Stimulated activated CD4-positive, alpha-beta T cell treated with anti-CD3 and anti-CD28 coated beads, TNF-alpha, amount 100 ng/mL, for 4 hours (primary cell): ENCODE data around the gene ZNF618.

ENCODE experiments used
- DNase-seq, 3 experiments: peaks; one replicate each; pipeline ENCODE4 v3.0.0-alpha.2; 2020; ENCODE audit warnings: low read depth in 3 of 3

Gene ZNF618

DNA sequence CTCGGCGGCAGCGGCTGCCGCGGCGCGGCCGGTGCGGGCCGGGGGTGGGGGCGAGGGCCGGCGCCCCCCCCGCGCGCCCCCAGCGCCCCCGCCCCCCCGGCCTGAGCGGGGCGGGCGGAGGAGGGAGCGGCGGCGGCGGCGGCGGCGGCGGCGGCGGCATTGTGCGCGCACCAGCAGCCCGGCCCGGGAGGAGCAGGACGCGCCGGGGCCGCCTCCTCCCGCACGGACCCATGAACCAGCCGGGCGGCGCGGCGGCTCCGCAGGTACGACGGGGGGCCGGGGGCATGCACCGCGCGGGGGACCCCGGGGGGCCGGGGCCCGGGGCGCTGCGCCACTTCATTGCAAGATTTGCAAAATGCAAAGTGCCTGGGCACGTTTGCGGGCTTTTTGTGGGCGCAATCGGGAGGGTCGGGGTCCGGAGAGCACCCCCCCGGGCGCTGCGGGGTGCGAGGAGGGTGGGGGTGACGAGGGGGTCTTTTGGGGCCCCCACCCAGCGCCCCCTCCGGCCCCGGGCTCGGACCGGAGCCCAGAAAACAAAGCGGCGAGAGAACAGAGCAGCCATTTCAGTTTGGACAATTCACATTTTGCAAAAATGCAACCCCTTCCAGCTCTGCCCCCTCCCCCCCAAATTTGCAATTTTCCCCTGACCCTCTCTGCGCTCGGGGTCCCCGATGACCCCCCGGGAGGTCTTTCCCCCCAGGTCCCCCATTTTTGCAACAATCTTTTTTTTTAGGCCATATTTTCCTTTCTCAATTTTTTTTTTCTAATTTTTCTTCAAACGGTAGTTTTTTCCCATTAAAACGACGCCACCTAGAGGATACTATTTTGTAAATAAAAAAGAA lies at the start of gene ZNF618:
Gene ZNF618 (plus strand): TSS at position 159 of the 842 bp plus-strand sequence. CDS start 72 bp downstream, at position 231.
- DNase-seq = no peak

- no peak for DNase-seq
Observed at GRCh38 chr9:113828221-113828620, 47.9 kb upstream of the ZNF618 start.

DNA sequence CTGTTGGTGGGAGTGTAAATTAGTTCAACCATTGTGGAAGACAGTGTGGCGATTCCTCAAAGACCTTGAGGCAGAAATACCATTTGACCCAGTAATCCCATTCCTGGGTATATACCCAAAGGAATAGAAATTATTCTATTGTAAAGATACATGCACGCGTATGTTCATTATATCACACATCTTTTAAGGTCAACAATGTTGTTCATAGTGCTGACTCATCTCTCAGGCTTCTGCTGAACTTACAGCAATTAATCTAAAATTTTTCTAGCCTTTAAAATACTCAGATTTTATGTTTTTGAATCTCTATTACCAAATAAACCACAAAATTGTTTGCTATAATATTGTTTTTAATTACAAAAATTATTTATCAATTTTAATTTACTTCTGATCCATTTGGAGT lies 38.8 kb upstream of the ZNF618 start:
- DNase-seq = no peak

GRCh38 chr9:113842086-113842485 lies 34.0 kb upstream of the ZNF618 start:
- DNase-seq = no peak

- DNase-seq = no peak
Observed at GRCh38 chr9:113844466-113844865, 31.6 kb upstream of the ZNF618 start.

DNA sequence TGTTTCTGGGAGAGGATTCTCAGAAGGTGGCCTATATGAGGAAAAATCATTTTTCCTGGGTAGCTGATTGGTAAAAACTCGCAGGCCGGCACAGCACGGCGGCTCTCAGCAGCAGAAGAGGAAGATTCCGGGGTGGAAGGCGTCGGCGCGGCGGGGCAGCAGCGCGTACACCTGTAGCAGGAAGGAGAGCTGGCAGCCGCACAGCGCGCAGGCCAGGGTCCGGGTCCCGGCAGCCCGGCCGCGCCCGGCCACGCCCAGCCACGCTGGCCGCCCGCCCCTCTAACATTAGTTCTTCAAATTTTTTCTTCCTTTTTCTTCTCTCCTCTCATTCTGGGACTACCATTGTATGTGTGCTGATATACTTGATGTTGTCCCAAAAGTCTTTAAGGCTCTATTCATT lies 24.8 kb upstream of the ZNF618 start:
- no peak for DNase-seq

DNA sequence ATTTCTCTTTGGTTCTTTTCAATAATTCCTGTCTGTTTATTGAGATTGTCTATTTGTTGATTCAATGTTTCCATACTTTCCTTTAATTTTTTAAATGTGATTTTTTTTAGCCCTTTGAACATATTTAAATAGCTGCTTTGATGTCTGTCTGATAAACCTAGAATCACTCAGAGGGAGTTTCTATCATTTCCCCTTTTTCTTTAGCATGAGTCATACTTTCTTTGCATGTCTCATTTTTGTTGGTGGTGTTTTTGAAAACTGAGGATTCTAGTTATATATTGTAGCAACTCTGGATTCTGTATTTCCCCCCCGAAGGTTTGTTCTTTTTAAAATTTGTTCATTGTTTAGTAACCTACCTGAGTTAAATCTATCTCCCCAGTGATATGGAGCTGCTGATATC lies 24.2 kb upstream of the ZNF618 start:
- no peak for DNase-seq

- no peak for DNase-seq
Observed at GRCh38 chr9:113853333-113853732, 22.8 kb upstream of the ZNF618 start.

DNA sequence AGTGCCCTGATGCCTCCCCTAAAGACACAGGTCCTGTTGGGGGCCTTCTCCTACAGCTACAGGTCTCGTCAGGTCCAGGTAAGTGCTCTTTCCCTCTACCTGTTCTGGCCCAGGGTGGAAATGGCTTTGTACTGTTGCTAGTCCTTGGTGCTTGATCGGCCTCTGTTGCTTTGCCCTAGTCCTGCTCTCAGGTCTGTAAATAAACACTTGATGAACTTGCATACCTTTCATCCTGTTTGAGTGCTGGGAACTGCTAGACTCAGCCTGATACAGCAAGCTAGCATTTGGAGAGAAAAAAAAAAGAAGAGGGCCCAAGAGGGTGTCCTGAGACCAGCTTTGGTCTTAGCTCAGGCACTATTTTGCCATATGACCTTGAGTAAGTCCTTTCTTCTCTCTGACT lies 21.8 kb upstream of the ZNF618 start:
- DNase-seq = no peak

GRCh38 chr9:113857875-113858274 lies 18.2 kb upstream of the ZNF618 start:
- DNase-seq = no peak

GRCh38 chr9:113858282-113858681 lies 17.8 kb upstream of the ZNF618 start:
- DNase-seq = no peak

DNA sequence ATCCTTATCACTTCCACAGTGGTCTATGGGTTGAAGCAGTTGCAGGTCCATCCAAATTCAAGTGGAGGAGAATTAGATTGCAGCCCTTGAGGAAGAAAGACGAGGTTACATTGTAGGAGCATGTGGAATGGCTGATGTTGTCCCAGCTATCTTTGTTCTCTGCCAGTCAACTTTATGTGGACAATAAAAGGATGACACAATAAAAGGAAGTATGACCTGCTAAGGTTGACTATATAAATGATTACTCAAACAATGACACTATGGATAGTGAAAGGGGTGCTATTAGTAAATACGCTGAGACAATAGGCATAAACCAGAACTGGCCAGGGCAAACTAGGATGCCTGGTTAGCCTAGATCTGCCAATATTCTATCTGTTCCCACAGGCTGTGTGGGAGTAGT lies 12.8 kb upstream of the ZNF618 start:
- no peak for DNase-seq

DNA sequence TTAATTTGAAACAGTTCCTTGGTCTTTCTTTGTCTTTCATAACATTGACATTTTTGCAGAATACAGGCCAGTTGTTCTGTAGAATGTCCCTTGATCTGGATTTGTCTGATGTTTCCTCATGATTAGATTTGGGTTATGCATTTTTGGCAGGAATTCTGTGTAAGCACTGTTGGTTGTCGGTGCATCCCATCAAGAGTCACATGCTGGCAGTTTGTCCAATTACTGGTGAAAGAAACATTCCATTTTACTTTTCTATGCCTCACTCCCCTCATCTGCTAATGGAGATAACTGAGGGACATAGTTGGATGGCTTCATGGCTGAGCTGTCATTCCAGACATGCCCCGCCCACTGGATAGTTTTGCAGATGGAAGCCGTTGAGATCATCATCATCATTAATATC lies 7.6 kb upstream of the ZNF618 start:
- DNase-seq = no peak

- DNase-seq = no peak
Observed at GRCh38 chr9:113872485-113873143, 3.5 kb upstream of the ZNF618 start.

- no peak for DNase-seq
Observed at GRCh38 chr9:113873446-113873845, 2.7 kb upstream of the ZNF618 start.

DNA sequence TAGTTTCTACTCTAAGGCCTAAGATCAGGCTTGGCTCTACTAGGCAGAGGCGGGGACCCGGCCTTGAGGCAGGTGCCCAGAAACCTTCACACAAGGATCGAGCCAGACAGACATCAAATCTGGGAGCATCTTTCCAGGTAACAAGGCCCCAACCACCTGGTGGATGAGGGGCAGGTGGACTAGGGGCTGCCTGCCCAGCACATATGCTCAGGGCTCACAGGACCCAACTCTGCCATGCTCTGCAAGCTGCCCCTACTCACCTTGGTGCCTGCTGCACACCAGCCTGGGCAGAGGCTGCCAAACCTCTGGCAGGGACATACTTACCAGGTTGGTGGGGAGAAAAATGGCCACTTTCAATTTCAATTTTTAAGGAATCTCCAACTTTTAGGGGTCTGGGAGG lies 2.2 kb upstream of the ZNF618 start:
- no peak for DNase-seq

DNA sequence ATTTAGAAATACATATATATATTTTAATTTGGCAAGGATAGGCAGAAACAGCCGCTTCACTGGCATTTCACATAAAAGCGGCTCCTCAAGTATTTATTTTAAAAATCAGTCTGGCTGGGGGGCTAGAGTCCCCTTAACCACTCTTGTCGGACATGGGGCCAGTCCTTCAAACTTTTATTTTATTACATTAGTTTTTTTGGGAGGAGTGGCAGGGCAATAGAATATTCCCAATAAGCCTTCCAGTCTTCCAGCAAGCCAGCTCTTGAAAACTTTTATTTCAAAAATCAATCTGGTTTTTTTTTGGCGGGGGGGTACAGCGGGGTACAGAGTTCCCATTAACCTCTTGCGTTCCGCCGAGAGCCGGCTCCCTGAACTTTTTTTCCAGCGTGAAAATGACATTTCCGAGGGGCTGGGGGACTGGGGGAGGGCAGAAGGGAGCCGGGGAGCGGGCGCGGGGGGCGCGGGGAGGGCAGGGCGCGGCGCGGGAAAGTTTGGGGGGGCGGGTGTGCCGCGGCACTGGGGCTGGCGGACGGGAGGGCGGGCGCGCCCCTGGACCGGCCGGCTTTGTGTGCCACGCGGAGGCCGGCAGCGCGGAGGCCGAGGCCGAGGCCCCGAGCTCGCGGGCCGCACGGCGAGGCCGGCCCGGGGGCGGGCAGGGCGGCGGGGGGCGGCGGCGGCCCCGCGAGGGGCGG lies 504 bp upstream of the ZNF618 start:
- no peak for DNase-seq

GRCh38 chr9:113876993-113877368 lies 872 bp downstream of the ZNF618 start:
- DNase-seq = no peak

- DNase-seq = no peak
Observed at GRCh38 chr9:113879318-113879717, 3.2 kb downstream of the ZNF618 start.

GRCh38 chr9:113879911-113880310 lies 3.8 kb downstream of the ZNF618 start:
- DNase-seq = no peak

- DNase-seq = no peak
Observed at GRCh38 chr9:113882181-113882580, 6.1 kb downstream of the ZNF618 start.

- no peak for DNase-seq
Observed at GRCh38 chr9:113882636-113883164, 6.6 kb downstream of the ZNF618 start.
